Upper lobe of left lung (tissue), 6 donors: ENCODE measurements around the gene PARP12. TPM values are rescaled to one million over a fixed set of nuclear protein-coding genes. Genes with fewer than 3 reads are reported as not detected.

ENCODE experiments used
- ATAC-seq, 2 donors: fragments of 200-7000 bp; cut with Tn5 transposase; one replicate each; pipeline ENCODE4 v1.9.1; 2022; ENCODE audit warnings: mild to moderate bottlenecking in 2 of 2, moderate library complexity in 2 of 2; ENCODE audit not compliant: low FRiP score in 2 of 2
- DNase-seq, 2 donors: peaks; one replicate each; pipeline ENCODE4 v3.0.0-alpha.2; 2019 to 2020
- H3K27ac ChIP-seq, 4 donors: fragments of 200-600 bp; sonication (generic); one replicate each; pipeline ENCODE4 v1.5.1; 2016 to 2019
- H3K27me3 ChIP-seq, 4 donors: fragments of 200-600 bp; sonication (generic); one replicate each; pipeline ENCODE4 v1.5.1; 2017 to 2019
- H3K36me3 ChIP-seq, 4 donors: fragments of 200-600 bp; sonication (generic); one replicate each; pipeline ENCODE4 v1.5.1; 2016 to 2019
- H3K4me1 ChIP-seq, 4 donors: fragments of 200-600 bp; sonication (generic); one replicate each; pipeline ENCODE4 v1.5.1; 2018 to 2019
- H3K4me3 ChIP-seq, 4 donors: fragments of 200-600 bp; sonication (generic); one replicate each; pipeline ENCODE4 v1.5.1; 2017 to 2019; ENCODE audit warnings: mild to moderate bottlenecking in 2 of 4, moderate library complexity in 1 of 4
- H3K9me3 ChIP-seq, 4 donors: fragments of 200-600 bp; sonication (generic); one replicate each; pipeline ENCODE4 v1.5.1; 2018 to 2019
- EP300 ChIP-seq, 4 donors: sonication (generic); formaldehyde crosslinking; IDR thresholded peaks; one replicate each; pipeline ENCODE4 v1.5.1; 2017; ENCODE audit warnings: antibody characterized with exemption in 4 of 4, control low read depth in 2 of 4
- POLR2A ChIP-seq, 4 donors: fragments of 450-650 bp; IDR thresholded peaks; one replicate each; pipeline ENCODE4 v1.5.1; 2016 to 2017; ENCODE audit warnings: antibody characterized with exemption in 4 of 4, mild to moderate bottlenecking in 2 of 4
- POLR2AphosphoS5 ChIP-seq, 2 donors: sonication (generic); formaldehyde crosslinking; IDR thresholded peaks; one replicate each; pipeline ENCODE4 v1.5.1; 2017; ENCODE audit warnings: antibody characterized with exemption in 2 of 2
- WGBS, 2 donors: methylation state at CpG; one replicate each; pipeline ENCODE4 v1.1.5; 2017 to 2018; 5-methylcytosine and 5-hydroxymethylcytosine counted together
- total RNA-seq, 6 donors: library from RNA; depleted of rRNA in 4 of 6; stranded (reverse); fragments of >200 nt in 4 of 6; gene quantifications; one replicate each; pipeline versions ENCODE4 v1.1.0 to v1.2.1, GENCODE V29; 2016 to 2021
- TF ChIP-seq, protein P1 (sequence below), 6 experiments: fragments of 450-650 bp in 4 of 6; fragments of 200-600 bp in 2 of 6; sonication (generic) in 2 of 6; IDR thresholded peaks; one replicate each; pipeline ENCODE4 v1.5.1; 2016 to 2019; ENCODE audit warnings: antibody characterized with exemption in 6 of 6
- donor health status: DM: no; HTN: no; CAD: no; lungs with moderate emphysema.
- donor health status: DM: no; HTN: yes; CAD: no; lungs with severe emphysema.

PARP12 gene
- total RNA-seq, 6 donors from 2014 or later, result 74.8 to 151 (median 100) TPM

DNA sequence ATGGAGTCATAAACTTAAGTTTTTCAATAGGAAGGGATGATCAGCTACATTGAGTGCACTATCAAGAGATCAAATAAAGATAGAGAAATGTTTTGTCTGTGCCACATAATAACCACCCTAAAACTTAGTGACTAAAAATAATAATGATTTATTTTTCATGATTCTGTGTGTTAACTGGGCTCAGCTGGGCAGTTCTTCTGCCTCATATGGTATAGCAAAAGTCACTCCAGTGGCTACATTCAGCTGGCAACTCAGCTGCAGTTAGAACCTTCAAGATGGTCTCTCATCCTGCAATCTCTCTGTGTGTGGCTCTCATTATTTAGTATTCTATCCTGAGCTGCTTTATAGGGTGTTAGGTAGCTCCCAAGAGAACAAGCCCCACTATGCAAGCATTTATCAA is 7.8 kb upstream of the PARP12 start:
- no peak for TF ChIP-seq EP300 (IDR thresholded peaks at IDR 0.05)
- no peak for TF ChIP-seq POLR2A (IDR thresholded peaks at IDR 0.05)
- TF ChIP-seq POLR2AphosphoS5 (IDR thresholded peaks at IDR 0.05), result no peak
- TF ChIP-seq, protein P1, sequence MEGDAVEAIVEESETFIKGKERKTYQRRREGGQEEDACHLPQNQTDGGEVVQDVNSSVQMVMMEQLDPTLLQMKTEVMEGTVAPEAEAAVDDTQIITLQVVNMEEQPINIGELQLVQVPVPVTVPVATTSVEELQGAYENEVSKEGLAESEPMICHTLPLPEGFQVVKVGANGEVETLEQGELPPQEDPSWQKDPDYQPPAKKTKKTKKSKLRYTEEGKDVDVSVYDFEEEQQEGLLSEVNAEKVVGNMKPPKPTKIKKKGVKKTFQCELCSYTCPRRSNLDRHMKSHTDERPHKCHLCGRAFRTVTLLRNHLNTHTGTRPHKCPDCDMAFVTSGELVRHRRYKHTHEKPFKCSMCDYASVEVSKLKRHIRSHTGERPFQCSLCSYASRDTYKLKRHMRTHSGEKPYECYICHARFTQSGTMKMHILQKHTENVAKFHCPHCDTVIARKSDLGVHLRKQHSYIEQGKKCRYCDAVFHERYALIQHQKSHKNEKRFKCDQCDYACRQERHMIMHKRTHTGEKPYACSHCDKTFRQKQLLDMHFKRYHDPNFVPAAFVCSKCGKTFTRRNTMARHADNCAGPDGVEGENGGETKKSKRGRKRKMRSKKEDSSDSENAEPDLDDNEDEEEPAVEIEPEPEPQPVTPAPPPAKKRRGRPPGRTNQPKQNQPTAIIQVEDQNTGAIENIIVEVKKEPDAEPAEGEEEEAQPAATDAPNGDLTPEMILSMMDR (IDR thresholded peaks at IDR 0.05), result no peak
- H3K4me3 ChIP-seq, result no peak overlapping the region
- no peak for DNase-seq
- no peak for ATAC-seq
- no peaks in the 10 kb centered on the region for H3K4me1 ChIP-seq
- no peaks in the 10 kb centered on the region for H3K36me3 ChIP-seq
- H3K27ac ChIP-seq, result no peak overlapping the region
- no peaks in the 10 kb centered on the region for H3K27me3 ChIP-seq
- peaks cover 7 to 18% (median 15%) of the 10 kb centered on the region in 4 donors for H3K9me3 ChIP-seq

DNA sequence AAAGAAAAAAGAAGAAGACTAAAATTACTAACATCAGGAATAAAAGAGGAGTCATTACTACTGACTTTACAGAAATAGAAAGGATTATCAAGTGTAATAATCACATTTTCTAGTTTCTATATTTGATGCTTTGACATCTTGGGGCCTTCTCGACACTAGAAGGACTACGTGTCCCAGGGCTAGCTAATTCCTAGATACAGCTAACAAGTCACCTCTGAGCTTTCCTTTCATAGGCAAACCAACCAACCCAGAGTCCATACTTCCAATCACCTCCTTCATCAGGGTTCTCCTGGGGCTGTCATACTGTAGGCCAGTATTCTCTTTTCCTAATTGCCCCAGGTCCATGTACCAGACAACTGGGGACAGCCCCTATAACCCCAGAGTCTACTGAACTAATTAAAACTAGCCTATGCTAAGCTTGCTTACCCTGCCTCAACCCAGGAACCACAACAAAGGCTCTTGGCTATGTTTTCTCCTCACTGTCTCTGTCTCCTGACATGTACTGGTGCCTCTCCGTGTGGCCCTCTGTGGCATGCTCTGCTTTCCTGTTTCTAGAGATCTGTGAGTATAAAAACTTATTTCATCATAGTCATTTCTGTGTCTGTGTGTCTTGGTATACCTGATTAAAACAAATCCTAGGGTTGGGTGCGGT is 6.7 kb upstream of the PARP12 start:
- DNase-seq, result no peak
- Histone ChIP-seq H3K36me3 (no peaks in the 10 kb centered on the region), H3K27ac (no peak overlapping the region), H3K4me3 (no peak overlapping the region), H3K9me3 (peaks cover 7 to 18% (median 15%) of the 10 kb centered on the region in 4 donors), H3K4me1 (no peaks in the 10 kb centered on the region), H3K27me3 (no peaks in the 10 kb centered on the region)
- 93% methylated on average over 4 of the region's 4 CpGs for WGBS, 2 donors
- ATAC-seq, result no peak
- no peak for TF ChIP-seq POLR2AphosphoS5 (IDR thresholded peaks at IDR 0.05)
- no peak for TF ChIP-seq POLR2A (IDR thresholded peaks at IDR 0.05)
- TF ChIP-seq, protein P1 (IDR thresholded peaks at IDR 0.05), result no peak
- TF ChIP-seq EP300 (IDR thresholded peaks at IDR 0.05), result no peak

DNA sequence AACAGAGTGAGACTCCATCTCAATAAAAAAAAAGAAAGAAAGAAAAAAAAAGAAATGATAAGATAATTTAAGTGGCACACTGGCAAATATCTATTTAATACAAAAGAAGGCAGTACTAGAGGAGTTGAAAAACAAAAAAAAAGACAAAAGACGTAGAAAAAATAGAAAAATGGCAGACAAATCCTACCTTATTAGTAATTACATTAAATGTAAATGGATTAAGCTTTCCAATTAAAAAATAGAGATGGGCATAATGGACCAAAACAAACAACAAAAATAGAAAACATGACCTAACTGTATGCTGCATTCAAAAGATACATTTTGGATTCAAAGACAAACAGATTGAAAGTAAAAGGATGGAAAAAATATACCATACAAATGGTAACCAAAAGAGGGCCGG is 5.3 kb upstream of the PARP12 start:
- Histone ChIP-seq H3K36me3 (no peaks in the 10 kb centered on the region), H3K4me1 (peaks cover 4 to 7% (median 6%) of the 10 kb centered on the region in 4 donors), H3K9me3 (peaks cover 7 to 18% (median 15%) of the 10 kb centered on the region in 4 donors), H3K27me3 (no peaks in the 10 kb centered on the region), H3K27ac (no peak overlapping the region), H3K4me3 (no peak overlapping the region)
- ATAC-seq (no peak), DNase-seq (no peak)
- WGBS, 2 donors, result 47 to 94% methylated on average over 2 of the region's 2 CpGs
- TF ChIP-seq EP300 (IDR thresholded peaks at IDR 0.05) (no peak), POLR2AphosphoS5 (IDR thresholded peaks at IDR 0.05) (no peak), POLR2A (IDR thresholded peaks at IDR 0.05) (no peak)
- TF ChIP-seq, protein P1 (IDR thresholded peaks at IDR 0.05), result no peak

DNA sequence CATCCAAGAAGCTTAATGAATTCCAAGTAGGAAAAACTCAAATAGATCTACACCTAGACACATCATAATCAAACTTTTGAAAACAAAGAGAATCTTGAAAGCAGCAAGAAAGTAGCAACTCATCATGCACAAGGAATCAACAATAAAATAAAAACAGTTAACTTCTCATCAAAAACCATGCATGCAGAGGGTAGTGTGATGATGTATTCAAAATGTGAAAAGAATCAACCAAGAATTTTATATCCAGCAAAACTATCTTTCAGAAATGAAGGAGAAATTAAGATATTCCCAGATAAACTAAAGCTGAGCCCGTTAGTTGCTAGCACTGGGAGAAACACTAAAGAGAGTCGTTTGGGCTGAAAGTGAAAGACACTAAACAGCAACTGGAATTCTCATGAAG is 4.3 kb upstream of the PARP12 start:
- no peak for ATAC-seq
- 49 to 96% methylated on average over 2 of the region's 2 CpGs for WGBS, 2 donors

More for the DNA sequence above, 4.3 kb upstream of the PARP12 start:
- peaks cover 4 to 9% (median 6%) of the 10 kb centered on the region in 4 donors for H3K4me1 ChIP-seq
- peaks cover 7 to 18% (median 15%) of the 10 kb centered on the region in 4 donors for H3K9me3 ChIP-seq
- no peaks in the 10 kb centered on the region for H3K27me3 ChIP-seq
- no peak overlapping the region for H3K4me3 ChIP-seq
- no peak overlapping the region for H3K27ac ChIP-seq
- no peak for DNase-seq
- TF ChIP-seq, protein P1 (IDR thresholded peaks at IDR 0.05), result no peak
- TF ChIP-seq EP300 (IDR thresholded peaks at IDR 0.05), result no peak
- H3K36me3 ChIP-seq, result no peaks in the 10 kb centered on the region
